HEK293T (cell line): ENCODE results near the gene CFAP58.

Source experiments
- ARNT ChIP-seq: fragments of 450-650 bp; IDR thresholded peaks from 2 replicates; pipeline ENCODE4 v1.6.1; 2017; ENCODE audit warnings: mild to moderate bottlenecking
- BHLHE40 ChIP-seq: fragments of 450-650 bp; IDR thresholded peaks from 2 replicates; pipeline ENCODE4 v1.6.1; 2016; ENCODE audit warnings: mild to moderate bottlenecking, moderate library complexity, borderline replicate concordance
- ELF4 ChIP-seq: fragments of 450-650 bp; IDR thresholded peaks from 2 replicates; pipeline ENCODE4 v1.6.1; 2017; ENCODE audit warnings: antibody characterized with exemption
- FOXA1 ChIP-seq: fragments of 450-650 bp; IDR thresholded peaks from 2 replicates; pipeline ENCODE4 v1.6.1; 2016; ENCODE audit warnings: mild to moderate bottlenecking
- FOXK2 ChIP-seq: fragments of 450-650 bp; IDR thresholded peaks from 2 replicates; pipeline ENCODE4 v1.6.1; 2016; ENCODE audit warnings: mild to moderate bottlenecking
- FOXM1 ChIP-seq: fragments of 450-650 bp; IDR thresholded peaks from 2 replicates; pipeline ENCODE4 v1.6.1; 2017; ENCODE audit warnings: mild to moderate bottlenecking, borderline replicate concordance
- HDGF ChIP-seq: fragments of 450-650 bp; IDR thresholded peaks from 2 replicates; pipeline ENCODE4 v1.6.1; 2017; ENCODE audit warnings: antibody characterized with exemption, borderline replicate concordance
- LEF1 ChIP-seq: fragments of 450-650 bp; IDR thresholded peaks from 2 replicates; pipeline ENCODE4 v1.6.1; 2017; ENCODE audit warnings: mild to moderate bottlenecking, borderline replicate concordance
- NFRKB ChIP-seq: fragments of 450-650 bp; IDR thresholded peaks from 2 replicates; pipeline ENCODE4 v1.6.1; 2016; ENCODE audit warnings: mild to moderate bottlenecking, moderate library complexity
- SP1 ChIP-seq: fragments of 450-650 bp; IDR thresholded peaks from 2 replicates; pipeline ENCODE4 v1.6.1; 2017
- SUZ12 ChIP-seq: fragments of 450-650 bp; IDR thresholded peaks from 2 replicates; pipeline ENCODE4 v1.6.1; 2016; ENCODE audit warnings: mild to moderate bottlenecking
- ZNF384 ChIP-seq: fragments of 450-650 bp; IDR thresholded peaks from 2 replicates; pipeline ENCODE4 v1.6.1; 2016

- no peak for TF ChIP-seq ZNF384
- TF ChIP-seq FOXM1 = no peak
- TF ChIP-seq SP1 = no peak
- no peak for TF ChIP-seq FOXA1
- no peak for TF ChIP-seq ELF4
- no peak for TF ChIP-seq BHLHE40
- no peak for TF ChIP-seq ARNT
- TF ChIP-seq NFRKB = no peak
- no peak for TF ChIP-seq FOXK2
- no peak for TF ChIP-seq HDGF
- no peak for TF ChIP-seq LEF1
- TF ChIP-seq SUZ12 = no peak
Observed at GRCh38 chr10:104353325-104354048, at the start of gene CFAP58.
